Transverse colon (tissue), 4 donors: ENCODE data around the gene S100PBP. TPM values are rescaled to one million over a fixed set of nuclear protein-coding genes. Genes with fewer than 3 reads are reported as not detected.

Source experiments
- DNase-seq: peaks from one replicate; pipeline ENCODE4 v3.0.0-alpha.2; 2019
- H3K27ac ChIP-seq, 4 donors: fragments of 200-600 bp; sonication (generic); 2 replicates each; pipeline ENCODE4 v1.5.1; 2016 to 2018; ENCODE audit warnings: inconsistent platforms in 4 of 4
- H3K27me3 ChIP-seq: fragments of 200-600 bp; sonication (generic); 2 replicates; pipeline ENCODE4 v1.5.1; 2017; ENCODE audit warnings: inconsistent platforms
- H3K36me3 ChIP-seq, 4 donors: fragments of 200-600 bp; sonication (generic); 2 replicates each; pipeline ENCODE4 v1.5.1; 2017 to 2019; ENCODE audit warnings: inconsistent platforms in 4 of 4
- H3K4me1 ChIP-seq, 4 donors: fragments of 200-600 bp; sonication (generic); 2 replicates each; pipeline ENCODE4 v1.5.1; 2017 to 2020; ENCODE audit warnings: inconsistent platforms in 4 of 4
- H3K4me3 ChIP-seq, 4 donors: fragments of 200-600 bp; sonication (generic); 1 replicate in 1 of 4; 2 replicates in 3 of 4; pipeline versions ENCODE4 v1.5.1 to v1.6.1; 2017 to 2019; ENCODE audit warnings: inconsistent platforms in 4 of 4
- H3K9me3 ChIP-seq, 2 donors: fragments of 200-600 bp; sonication (generic); 2 replicates each; pipeline ENCODE4 v1.5.1; 2017 to 2019; ENCODE audit warnings: inconsistent platforms in 2 of 2
- EP300 ChIP-seq: sonication (generic); formaldehyde crosslinking; IDR thresholded peaks from one replicate; pipeline ENCODE4 v1.6.1; 2017; ENCODE audit warnings: antibody characterized with exemption, low read depth
- POLR2A ChIP-seq: fragments of 450-650 bp; IDR thresholded peaks from one replicate; pipeline ENCODE4 v1.6.1; 2016; ENCODE audit warnings: antibody characterized with exemption, mild to moderate bottlenecking, moderate library complexity
- POLR2AphosphoS5 ChIP-seq, 3 donors: sonication (generic); formaldehyde crosslinking; IDR thresholded peaks; one replicate each; pipeline ENCODE4 v1.6.1; 2016; ENCODE audit warnings: antibody characterized with exemption in 3 of 3
- WGBS, 2 donors: methylation state at CpG; one replicate each; pipeline ENCODE4 v1.1.5; 2018; ENCODE audit warnings: low coverage in 1 of 2; 5-methylcytosine and 5-hydroxymethylcytosine counted together
- in situ Hi-C, 4 donors: fragments of 200-750 bp; cut with MboI; loops; one replicate each; pipeline versions ENCODE4 v1.15.0 to v1.15.1; 2017; ENCODE audit warnings: low sequenced_read_pairs in 3 of 4, low pct_ligation_motif_present in 1 of 4, low pct_unique_long_range_greater_than_20kb in 1 of 4
- intact Hi-C: fragments of 100-400 bp; cut with DNase I; formaldehyde crosslinking; loops from one replicate; pipeline ENCODE4 v1.15.1; 2023; ENCODE audit warnings: low total_unique reads
- total RNA-seq, 4 donors: library from RNA; depleted of rRNA; stranded (reverse); fragments of >200 nt; gene quantifications; one replicate each; pipeline ENCODE4 v1.1.0, GENCODE V29; 2016
- TF ChIP-seq, protein P1 (sequence below), 5 experiments: fragments of 200-600 bp in 3 of 5; fragments of 450-650 bp in 2 of 5; sonication (generic) in 3 of 5; IDR thresholded peaks; 1 replicate in 2 of 5; 2 replicates in 3 of 5; pipeline ENCODE4 v1.5.1; 2016 to 2017; ENCODE audit warnings: antibody characterized with exemption in 5 of 5, inconsistent platforms in 3 of 5, mild to moderate bottlenecking in 2 of 5, moderate library complexity in 1 of 5

The S100PBP gene
- total RNA-seq, 4 donors from 2014 or later, result 26.2 to 257 (median 40.7) TPM

DNA sequence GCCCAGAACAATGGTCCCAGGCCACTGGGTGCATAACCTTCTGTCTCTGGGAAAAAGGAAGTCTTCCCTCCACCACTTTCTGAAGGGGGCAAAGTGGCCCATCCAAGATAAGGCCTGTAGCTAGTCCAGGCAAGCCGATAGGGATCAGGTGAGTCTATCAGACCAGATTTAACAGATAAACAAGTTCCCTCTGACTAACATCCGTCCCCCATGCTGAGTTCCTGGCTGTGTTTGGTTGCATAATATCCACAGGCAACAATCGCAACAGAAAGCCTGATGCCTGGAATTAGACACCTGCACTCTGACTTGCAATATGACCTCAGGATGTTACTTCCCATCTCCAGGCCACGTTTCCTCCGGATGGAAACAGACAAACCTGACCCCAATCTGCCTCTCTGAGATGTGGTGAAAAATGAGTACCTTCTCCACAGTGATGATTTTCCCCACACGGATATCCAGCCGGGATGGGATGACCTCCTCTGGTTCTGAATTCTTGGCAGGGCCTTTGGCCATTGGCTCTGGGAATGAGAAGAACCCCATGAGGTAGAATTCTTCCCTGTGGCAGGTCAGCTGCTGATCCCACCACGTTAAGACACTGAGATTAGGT, 36.7 kb upstream of the S100PBP start:
- no peak for DNase-seq
- Histone ChIP-seq H3K4me1 (no peaks in the 10 kb centered on the region), H3K27me3 (no peaks in the 10 kb centered on the region), H3K36me3 (peaks cover 0 to 61% (median 20%) of the 10 kb centered on the region in 4 donors), H3K4me3 (no peak overlapping the region), H3K27ac (no peak overlapping the region), H3K9me3 (no peaks in the 10 kb centered on the region)
- intact Hi-C loops (no loop called here), in situ Hi-C loops (loop anchor here in 1 of 4 donors (25.0 kb wide), 1 partner anchor 268 kb away; no protein-coding TSS in a partner anchor)
- TF ChIP-seq POLR2A (no peak), EP300 (no peak), POLR2AphosphoS5 (IDR thresholded peaks at IDR 0.05) (no peak)
- TF ChIP-seq, protein P1, sequence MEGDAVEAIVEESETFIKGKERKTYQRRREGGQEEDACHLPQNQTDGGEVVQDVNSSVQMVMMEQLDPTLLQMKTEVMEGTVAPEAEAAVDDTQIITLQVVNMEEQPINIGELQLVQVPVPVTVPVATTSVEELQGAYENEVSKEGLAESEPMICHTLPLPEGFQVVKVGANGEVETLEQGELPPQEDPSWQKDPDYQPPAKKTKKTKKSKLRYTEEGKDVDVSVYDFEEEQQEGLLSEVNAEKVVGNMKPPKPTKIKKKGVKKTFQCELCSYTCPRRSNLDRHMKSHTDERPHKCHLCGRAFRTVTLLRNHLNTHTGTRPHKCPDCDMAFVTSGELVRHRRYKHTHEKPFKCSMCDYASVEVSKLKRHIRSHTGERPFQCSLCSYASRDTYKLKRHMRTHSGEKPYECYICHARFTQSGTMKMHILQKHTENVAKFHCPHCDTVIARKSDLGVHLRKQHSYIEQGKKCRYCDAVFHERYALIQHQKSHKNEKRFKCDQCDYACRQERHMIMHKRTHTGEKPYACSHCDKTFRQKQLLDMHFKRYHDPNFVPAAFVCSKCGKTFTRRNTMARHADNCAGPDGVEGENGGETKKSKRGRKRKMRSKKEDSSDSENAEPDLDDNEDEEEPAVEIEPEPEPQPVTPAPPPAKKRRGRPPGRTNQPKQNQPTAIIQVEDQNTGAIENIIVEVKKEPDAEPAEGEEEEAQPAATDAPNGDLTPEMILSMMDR (IDR thresholded peaks at IDR 0.05), result no peak
- WGBS, 2 donors, result 90% methylated on average over 2 to 8 of the region's 8 CpGs

GRCh38 chr1:32782086-32782485, 35.4 kb upstream of the S100PBP start:
- DNase-seq, result no peak
- Histone ChIP-seq H3K27ac (no peak overlapping the region), H3K36me3 (peaks cover 0 to 73% (median 22%) of the 10 kb centered on the region in 4 donors), H3K27me3 (no peaks in the 10 kb centered on the region), H3K4me1 (peaks cover 0 to 2% (median under 1%) of the 10 kb centered on the region in 4 donors), H3K9me3 (no peaks in the 10 kb centered on the region), H3K4me3 (no peak overlapping the region)
- 71 to 91% methylated on average over 1 to 5 of the region's 5 CpGs for WGBS, 2 donors
- in situ Hi-C loops, result loop anchor here in 1 of 4 donors (25.0 kb wide), 1 partner anchor 270 kb away; no protein-coding TSS in a partner anchor
- intact Hi-C loops, result no loop called here
- TF ChIP-seq POLR2A (no peak), POLR2AphosphoS5 (IDR thresholded peaks at IDR 0.05) (no peak), EP300 (no peak)
- TF ChIP-seq, protein P1 (IDR thresholded peaks at IDR 0.05), result no peak

GRCh38 chr1:32783851-32784250, 33.6 kb upstream of the S100PBP start:
- 96 to 97% methylated on average over 5 of the region's 5 CpGs for WGBS, 2 donors
- intact Hi-C loops (no loop called here), in situ Hi-C loops (loop anchor here in 1 of 4 donors (25.0 kb wide), 1 partner anchor 272 kb away; no protein-coding TSS in a partner anchor)
- Histone ChIP-seq H3K4me1 (peaks cover 0 to 4% (median 2%) of the 10 kb centered on the region in 4 donors), H3K36me3 (peaks cover 0 to 67% (median 27%) of the 10 kb centered on the region in 4 donors), H3K27ac (no peak overlapping the region), H3K27me3 (no peaks in the 10 kb centered on the region), H3K4me3 (no peak overlapping the region), H3K9me3 (no peaks in the 10 kb centered on the region)
- DNase-seq, result no peak
- TF ChIP-seq POLR2A (no peak), EP300 (no peak), POLR2AphosphoS5 (IDR thresholded peaks at IDR 0.05) (no peak)
- TF ChIP-seq, protein P1 (IDR thresholded peaks at IDR 0.05), result no peak

DNA sequence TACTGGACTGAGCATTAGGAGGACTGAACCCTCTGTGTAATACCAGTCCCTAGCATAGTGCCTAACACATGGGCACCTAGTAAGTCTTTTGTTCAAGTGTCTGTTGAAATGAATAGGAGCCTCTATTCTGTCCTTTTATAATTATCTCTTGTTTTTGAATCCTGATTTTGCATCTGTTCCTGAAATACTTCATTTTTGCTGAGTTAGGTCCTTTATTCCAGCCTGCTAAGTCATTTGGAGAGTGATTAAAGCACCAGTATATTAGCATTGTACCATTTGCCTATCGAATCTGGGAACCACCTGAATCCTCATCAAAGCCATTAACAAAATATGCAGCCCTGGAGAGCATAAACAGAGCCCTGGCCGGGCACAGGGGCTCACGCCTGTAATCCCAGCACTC, 32.6 kb upstream of the S100PBP start:
- Histone ChIP-seq H3K36me3 (peaks cover 0 to 57% (median 23%) of the 10 kb centered on the region in 4 donors), H3K9me3 (no peaks in the 10 kb centered on the region), H3K27ac (no peak overlapping the region), H3K4me3 (no peak overlapping the region), H3K4me1 (peaks cover 0 to 9% (median 2%) of the 10 kb centered on the region in 4 donors), H3K27me3 (no peaks in the 10 kb centered on the region)
- 95% methylated on average over 3 of the region's 3 CpGs; no CpG with 5 or more reads in 1 of the 2 donors for WGBS, 2 donors
- in situ Hi-C loops (loop anchor here in 1 of 4 donors (25.0 kb wide), 1 partner anchor 273 kb away; no protein-coding TSS in a partner anchor), intact Hi-C loops (no loop called here)
- TF ChIP-seq POLR2AphosphoS5 (IDR thresholded peaks at IDR 0.05) (no peak), POLR2A (no peak), EP300 (no peak)
- TF ChIP-seq, protein P1 (IDR thresholded peaks at IDR 0.05), result no peak
- no peak for DNase-seq
